SK-N-SH (cell line): ENCODE measurements around the gene TDRKH. TPM values are rescaled to one million over a fixed set of nuclear protein-coding genes. Genes with fewer than 3 reads are reported as not detected.

Experiments used
- CTCF ChIA-PET: fragments of 300-600, 350-600 bp; formaldehyde crosslinking; extraction: SDS; loops from one replicate; lab custom pipeline; 2021; lab: Yijun Ruan, JAX
- POLR2A ChIA-PET: fragments of 350-600 bp; sonication (Branson Sonifier 250); formaldehyde crosslinking; extraction: SDS; loops from one replicate; lab custom pipeline; 2020; ENCODE audit warnings: antibody characterized with exemption, inconsistent platforms; lab: Yijun Ruan, JAX
- DNase-seq: peaks from one replicate; pipeline ENCODE4 v3.0.0; 2012
- H2AFZ ChIP-seq: fragments of 200-600 bp; sonication (generic); 2 replicates; pipeline ENCODE4 v1.8.1; 2016; ENCODE audit warnings: antibody characterized with exemption, mild to moderate bottlenecking, low read depth
- H3F3A ChIP-seq: fragments of 200-600 bp; sonication (generic); replicated peaks from 2 replicates; pipeline ENCODE3; 2016; ENCODE audit warnings: antibody characterized with exemption, mild to moderate bottlenecking; ENCODE audit not compliant: insufficient read depth
- H3K27ac ChIP-seq, 2 experiments: fragments of 200-500 bp in 1 of 2; fragments of 200-600 bp in 1 of 2; sonication (Bioruptor generic) in 1 of 2; sonication (generic), shearing (Covaris generic) in 1 of 2; 2 replicates each; pipeline versions ENCODE4 v1.5.1 to v1.6.1; 2014 to 2016; ENCODE audit warnings: low read depth in 2 of 2, inconsistent platforms in 1 of 2, low read length in 1 of 2, mild to moderate bottlenecking in 1 of 2, mixed read lengths in 1 of 2
- H3K27me3 ChIP-seq: fragments of 200-600 bp; sonication (generic), shearing (Covaris generic); 2 replicates; pipeline ENCODE4 v1.6.1; 2016; ENCODE audit warnings: mixed run types; ENCODE audit not compliant: insufficient read depth
- H3K36me3 ChIP-seq, 2 experiments: fragments of 200-500 bp in 1 of 2; fragments of 200-600 bp in 1 of 2; sonication (Bioruptor generic) in 1 of 2; sonication (generic) in 1 of 2; replicated peaks in 1 of 2; 2 replicates each; pipeline versions ENCODE3 to v1.5.1; 2014 to 2016; ENCODE audit warnings: low read length in 1 of 2, mild to moderate bottlenecking in 1 of 2; ENCODE audit not compliant: insufficient read depth in 2 of 2, control insufficient read depth in 1 of 2
- H3K4me1 ChIP-seq, 2 experiments: fragments of 200-500 bp in 1 of 2; fragments of 200-600 bp in 1 of 2; sonication (Bioruptor generic) in 1 of 2; sonication (generic), shearing (Covaris generic) in 1 of 2; 2 replicates each; pipeline versions ENCODE4 v1.5.1 to v1.6.1; 2014 to 2016; ENCODE audit warnings: low read depth in 1 of 2, low read length in 1 of 2, mixed run types in 1 of 2; ENCODE audit not compliant: insufficient read depth in 2 of 2, control insufficient read depth in 1 of 2
- H3K4me2 ChIP-seq: fragments of 200-600 bp; sonication (generic), shearing (Covaris generic); 2 replicates; pipeline ENCODE4 v1.6.1; 2017; ENCODE audit warnings: mixed run types
- H3K4me3 ChIP-seq, 2 experiments: fragments of 200-500 bp in 1 of 2; fragments of 200-600 bp in 1 of 2; sonication (Bioruptor generic) in 1 of 2; sonication (generic), shearing (Covaris generic) in 1 of 2; 2 replicates each; pipeline versions ENCODE4 v1.5.1 to v1.8.1; 2014 to 2016; ENCODE audit warnings: low read depth in 2 of 2, inconsistent platforms in 1 of 2, low read length in 1 of 2, mild to moderate bottlenecking in 1 of 2, mixed read lengths in 1 of 2, moderate library complexity in 1 of 2
- H3K79me2 ChIP-seq: fragments of 200-600 bp; sonication (generic); 2 replicates; pipeline ENCODE4 v1.8.1; 2017; ENCODE audit warnings: mild to moderate bottlenecking; ENCODE audit not compliant: insufficient read depth
- H3K9ac ChIP-seq: fragments of 200-600 bp; sonication (generic); 2 replicates; pipeline ENCODE4 v1.6.1; 2017; ENCODE audit warnings: mixed run types
- H3K9me2 ChIP-seq: fragments of 200-600 bp; sonication (generic); 2 replicates; pipeline ENCODE4 v1.6.1; 2017; ENCODE audit warnings: mixed run types
- H3K9me3 ChIP-seq: fragments of 200-600 bp; sonication (generic); 2 replicates; pipeline ENCODE4 v1.6.1; 2017; ENCODE audit warnings: mixed run types, mild to moderate bottlenecking, moderate library complexity
- H4K20me1 ChIP-seq: fragments of 200-600 bp; sonication (generic); 2 replicates; pipeline ENCODE4 v1.6.1; 2017; ENCODE audit warnings: mild to moderate bottlenecking, mixed run types; ENCODE audit not compliant: insufficient read depth
- CTCF ChIP-seq: fragments of 200-600 bp; sonication (generic); IDR thresholded peaks from 2 replicates; pipeline ENCODE4 v1.6.1; 2017; ENCODE audit warnings: antibody characterized with exemption, mild to moderate bottlenecking, moderate library complexity
- FOSL2 ChIP-seq: IDR thresholded peaks from 2 replicates; pipeline ENCODE4 v1.4.0; 2012; ENCODE audit warnings: low read depth, mild to moderate bottlenecking, moderate library complexity, borderline replicate concordance
- FOXM1 ChIP-seq: IDR thresholded peaks from 2 replicates; pipeline ENCODE4 v1.4.0; 2012; ENCODE audit warnings: low read depth, mild to moderate bottlenecking
- NFIC ChIP-seq: IDR thresholded peaks from 2 replicates; pipeline ENCODE4 v1.4.0; 2012; ENCODE audit warnings: borderline replicate concordance
- POLR2AphosphoS5 ChIP-seq: IDR thresholded peaks from 2 replicates; pipeline ENCODE4 v1.6.1; 2012; ENCODE audit warnings: low read depth, low read length
- RAD21 ChIP-seq: IDR thresholded peaks from 2 replicates; pipeline ENCODE4 v1.6.1; 2012; ENCODE audit warnings: mild to moderate bottlenecking, low read length
- WGBS: methylation state at CpG from one replicate; pipeline ENCODE4 v1.1.6; 2017; ENCODE audit warnings: low lambda C conversion rate; 5-methylcytosine and 5-hydroxymethylcytosine counted together
- polyA plus RNA-seq, 3 experiments: library from polyadenylated mRNA; depleted of rRNA; stranded (reverse); fragments of >200 nt; gene quantifications; 2 replicates each; pipeline ENCODE4 v1.2.3, GENCODE V29; 2012

TDRKH gene
- polyA plus RNA-seq, 1 of the 3 experiments (the other 2 are of a cell fraction) = 1.9 TPM

- POLR2A ChIA-PET = no interaction called here
- H3K4me1 ChIP-seq = peaks cover 0 to 2% of the 10 kb centered on the region in 2 experiments; a peak in 1 of 4 replicates
- 38% methylated on average over 3 of the region's 3 CpGs for WGBS
- H3K27me3 ChIP-seq = peaks cover 25% of the 10 kb centered on the region; the same call in 1 of the 2 replicates
- no peak overlapping the region for H2AFZ ChIP-seq
- no peaks in the 10 kb centered on the region for H3F3A ChIP-seq
- H3K9me3 ChIP-seq = no peaks in the 10 kb centered on the region
- CTCF ChIA-PET = interaction anchor here (1.6 to 3.3 kb wide), 2 partner anchors 96 to 205 kb away, joined by 4 to 12 read pairs; no protein-coding TSS in a partner anchor
- DNase-seq = no peak
- no peak overlapping the region for H3K4me2 ChIP-seq
- no peaks in the 10 kb centered on the region for H4K20me1 ChIP-seq
- H3K9me2 ChIP-seq = no peaks in the 10 kb centered on the region
- no peak overlapping the region for H3K9ac ChIP-seq
- no peak overlapping the region for H3K27ac ChIP-seq
- H3K79me2 ChIP-seq = no peaks in the 10 kb centered on the region
- no peaks in the 10 kb centered on the region for H3K36me3 ChIP-seq
- TF ChIP-seq FOXM1 (no peak), NFIC (no peak)
- TF ChIP-seq, all 33 proteins: peak for 0
- 0 out of 4 replicates have a peak overlapping the region, but pooled peaks of 1 of the 2 experiments have one; percentile 7 for H3K4me3 ChIP-seq
Measured at GRCh38 chr1:151739590-151740355, 50.5 kb downstream of the TDRKH start.

GRCh38 chr1:151737479-151737878 lies 52.8 kb downstream of the TDRKH start:
- CTCF ChIA-PET = interaction anchor here (1.6 to 3.3 kb wide), 2 partner anchors 99 to 144 kb away, joined by 4 to 12 read pairs; no protein-coding TSS in a partner anchor

More at GRCh38 chr1:151737479-151737878, 52.8 kb downstream of the TDRKH start:
- peaks cover 16% of the 10 kb centered on the region; the same call in 1 of the 2 replicates for H3K27me3 ChIP-seq
- no peak overlapping the region for H3K9ac ChIP-seq
- no peaks in the 10 kb centered on the region for H3K9me2 ChIP-seq
- no peak overlapping the region for H3K4me3 ChIP-seq
- peaks cover 0 to 4% of the 10 kb centered on the region in 2 experiments; a peak in 1 of 4 replicates for H3K4me1 ChIP-seq
- no peak overlapping the region for H3K27ac ChIP-seq
- POLR2A ChIA-PET = no interaction called here
- H3K4me2 ChIP-seq = no peak overlapping the region
- no peak overlapping the region for H2AFZ ChIP-seq
- no peaks in the 10 kb centered on the region for H3K79me2 ChIP-seq
- no peaks in the 10 kb centered on the region for H3K9me3 ChIP-seq
- no peaks in the 10 kb centered on the region for H3F3A ChIP-seq
- no peaks in the 10 kb centered on the region for H4K20me1 ChIP-seq
- no peak for TF ChIP-seq RAD21
- no peak for TF ChIP-seq CTCF
- no peak for TF ChIP-seq POLR2AphosphoS5
- no peak for TF ChIP-seq FOSL2
- no peaks in the 10 kb centered on the region for H3K36me3 ChIP-seq
- no peak for DNase-seq
